ENCODE data around the gene CDC27. TPM values are rescaled to one million over a fixed set of nuclear protein-coding genes. Genes with fewer than 3 reads are reported as not detected.

The CDC27 gene
- total RNA-seq, 2 experiments from 2014 or later = 74.3 to 164 TPM

- BruUV-seq (replicated peaks) = TSS peak; percentile 82
- POLR2A ChIA-PET = interaction anchor here (0.5 to 13.5 kb wide), 4 partner anchors 7 to 129 kb away, joined by 3 to 114 read pairs (median 6); partner anchors contain the start of genes CDC27 and MYL4
Measured at GRCh38 chr17:47200325-47200664, 11.2 kb upstream of the CDC27 start.

GRCh38 chr17:47199627-47200324, 10.7 kb upstream of the CDC27 start:
- H3K4me2 ChIP-seq (ENCODE audit: low read length) = peak overlapping the region; percentile 68
- no TSS peak for BruUV-seq (replicated peaks)
- no peaks in the 10 kb centered on the region for H4K20me1 ChIP-seq (ENCODE audit: insufficient read depth, low read length)
- no peak for TF ChIP-seq EZH2phosphoT487 (IDR thresholded peaks at IDR 0.05; ENCODE audit: borderline replicate concordance, low read depth, low read length)
- no peak for TF ChIP-seq CTCF (conservative IDR thresholded peaks at IDR 0.05; ENCODE audit: low read length)
- 0 out of 2 replicates have a peak, but pooled peaks cover 3% of the 10 kb centered on the region for H3K36me3 ChIP-seq (ENCODE audit: insufficient read depth, low read length)
- H3K27ac ChIP-seq (ENCODE audit: low read depth, low read length, poor library complexity, severe bottlenecking) = peak overlapping the region; percentile 86
- H3K4me1 ChIP-seq (ENCODE audit: insufficient read depth, low read length, poor library complexity, severe bottlenecking) = peaks cover 49% of the 10 kb centered on the region
- DNase-seq (ENCODE audit: low spot score) = peak; percentile 83
- ChIA-PET CTCF (ENCODE audit: unreplicated experiment) (no interaction called here), POLR2A (interaction anchor here (0.6 to 13.5 kb wide), 6 partner anchors 7 to 1192 kb away, joined by 3 to 114 read pairs (median 5); partner anchors contain the start of genes CDC27 and MYL4)
- no peaks in the 10 kb centered on the region for H3K79me2 ChIP-seq (ENCODE audit: insufficient read depth, low read depth, low read length)
- H3K4me3 ChIP-seq (ENCODE audit: low read depth, low read length, poor library complexity, severe bottlenecking) = peak overlapping the region; percentile 39
- H3K9me3 ChIP-seq (ENCODE audit: low read length) = peaks cover 9% of the 10 kb centered on the region; the same call in 1 of the 2 replicates
- H3K9me2 ChIP-seq (ENCODE audit: insufficient read depth, low read length) = no peaks in the 10 kb centered on the region
- intact Hi-C loops (cut with micrococcal nuclease; ENCODE audit: unreplicated experiment) = no loop called here
- H2AFZ ChIP-seq (ENCODE audit: low read length) = peak overlapping the region; percentile 72

More at GRCh38 chr17:47200325-47200664, 11.2 kb upstream of the CDC27 start:
- no peaks in the 10 kb centered on the region for H3K79me2 ChIP-seq (ENCODE audit: insufficient read depth, low read depth, low read length)
- intact Hi-C loops (cut with micrococcal nuclease; ENCODE audit: unreplicated experiment) = no loop called here
- H3K4me1 ChIP-seq (ENCODE audit: insufficient read depth, low read length, poor library complexity, severe bottlenecking) = peaks cover 54% of the 10 kb centered on the region
- H3K27ac ChIP-seq (ENCODE audit: low read depth, low read length, poor library complexity, severe bottlenecking) = peak overlapping the region; percentile 86
- TF ChIP-seq CTCF (conservative IDR thresholded peaks at IDR 0.05; ENCODE audit: low read length) = no peak
- no peak for TF ChIP-seq EZH2phosphoT487 (IDR thresholded peaks at IDR 0.05; ENCODE audit: borderline replicate concordance, low read depth, low read length)
- H3K9me3 ChIP-seq (ENCODE audit: low read length) = peaks cover 9% of the 10 kb centered on the region; the same call in 1 of the 2 replicates
- peak overlapping the region; percentile 72 for H2AFZ ChIP-seq (ENCODE audit: low read length)
- CTCF ChIA-PET (ENCODE audit: unreplicated experiment) = interaction anchor here (0.7 kb wide), 1 partner anchor 9 kb away, joined by 3 read pairs; the partner anchor contains the start of gene MYL4
- H4K20me1 ChIP-seq (ENCODE audit: insufficient read depth, low read length) = no peaks in the 10 kb centered on the region
- DNase-seq (ENCODE audit: low spot score) = no peak
- H3K9me2 ChIP-seq (ENCODE audit: insufficient read depth, low read length) = no peaks in the 10 kb centered on the region
- H3K4me3 ChIP-seq (ENCODE audit: low read depth, low read length, poor library complexity, severe bottlenecking) = peak overlapping the region; percentile 39
- peak overlapping the region; percentile 68 for H3K4me2 ChIP-seq (ENCODE audit: low read length)
- H3K36me3 ChIP-seq (ENCODE audit: insufficient read depth, low read length) = 0 out of 2 replicates have a peak, but pooled peaks cover 3% of the 10 kb centered on the region

GRCh38 chr17:47197821-47198220, 8.7 kb upstream of the CDC27 start:
- H4K20me1 ChIP-seq (ENCODE audit: insufficient read depth, low read length) = no peaks in the 10 kb centered on the region
- peaks cover 8% of the 10 kb centered on the region; the same call in 1 of the 2 replicates for H3K9me3 ChIP-seq (ENCODE audit: low read length)
- no peak overlapping the region for H3K4me3 ChIP-seq (ENCODE audit: low read depth, low read length, poor library complexity, severe bottlenecking)
- peak overlapping the region; percentile 26; the same call in 1 of the 2 replicates for H2AFZ ChIP-seq (ENCODE audit: low read length)
- ChIA-PET POLR2A (interaction anchor here (13.5 kb wide), 1 partner anchor 9 kb away, joined by 114 read pairs; the partner anchor contains the start of gene MYL4), CTCF (ENCODE audit: unreplicated experiment) (no interaction called here)
- TF ChIP-seq EZH2phosphoT487 (IDR thresholded peaks at IDR 0.05; ENCODE audit: borderline replicate concordance, low read depth, low read length) (no peak), CTCF (conservative IDR thresholded peaks at IDR 0.05; ENCODE audit: low read length) (no peak)
- H3K27ac ChIP-seq (ENCODE audit: low read depth, low read length, poor library complexity, severe bottlenecking) = no peak overlapping the region
- no TSS peak for BruUV-seq (replicated peaks)
- intact Hi-C loops (cut with micrococcal nuclease; ENCODE audit: unreplicated experiment) = no loop called here
- H3K9me2 ChIP-seq (ENCODE audit: insufficient read depth, low read length) = no peaks in the 10 kb centered on the region
- no peak for DNase-seq (ENCODE audit: low spot score)
- peaks cover 35% of the 10 kb centered on the region for H3K4me1 ChIP-seq (ENCODE audit: insufficient read depth, low read length, poor library complexity, severe bottlenecking)
- no peaks in the 10 kb centered on the region for H3K79me2 ChIP-seq (ENCODE audit: insufficient read depth, low read depth, low read length)
- no peaks in the 10 kb centered on the region for H3K36me3 ChIP-seq (ENCODE audit: insufficient read depth, low read length)
- no peak overlapping the region for H3K4me2 ChIP-seq (ENCODE audit: low read length)

Measured in OCI-LY7 (cell line).